ENCODE data around the gene ST3GAL2. TPM values are rescaled to one million over a fixed set of nuclear protein-coding genes. Genes with fewer than 3 reads are reported as not detected.

ST3GAL2 gene
- total and polyA plus RNA-seq, 2 of the 4 experiments (the other 2 are of a cell fraction): 17.4 to 17.7 TPM

GRCh38 chr16:70463235-70463634 is 24.3 kb upstream of the ST3GAL2 start:
- no peak for TF ChIP-seq ELK1 (IDR thresholded peaks at IDR 0.05; ENCODE audit: borderline replicate concordance, low read depth, low read length)
- TF ChIP-seq USF2 (IDR thresholded peaks at IDR 0.05; ENCODE audit: low read depth, low read length): no peak
- TF ChIP-seq NFE2L2 (IDR thresholded peaks at IDR 0.05; ENCODE audit: low read depth, low read length): no peak
- no peak for TF ChIP-seq CHD1 (IDR thresholded peaks at IDR 0.05; ENCODE audit: low read depth, low read length)
- TF ChIP-seq MAFK (IDR thresholded peaks at IDR 0.05; ENCODE audit: low read depth, low read length): no peak
- TF ChIP-seq CTCF (conservative IDR thresholded peaks at IDR 0.05; ENCODE audit: low read depth, low read length): no peak
- no peak for TF ChIP-seq BHLHE40 (IDR thresholded peaks at IDR 0.05; ENCODE audit: low read depth, low read length)
- no peak for TF ChIP-seq RCOR1 (IDR thresholded peaks at IDR 0.05; ENCODE audit: insufficient replicate concordance, low read length)
- TF ChIP-seq FOS (IDR thresholded peaks at IDR 0.05; ENCODE audit: low read depth, low read length): no peak
- no peak for TF ChIP-seq MXI1 (IDR thresholded peaks at IDR 0.05; ENCODE audit: borderline replicate concordance, low read depth, low read length)
- no peak for TF ChIP-seq POLR2A (IDR thresholded peaks at IDR 0.05; ENCODE audit: low read depth, low read length)
- no peak for TF ChIP-seq MAZ (IDR thresholded peaks at IDR 0.05; ENCODE audit: borderline replicate concordance, low read depth, low read length)
- TF ChIP-seq RFX5 (IDR thresholded peaks at IDR 0.05; ENCODE audit: low read depth, low read length): no peak
- TF ChIP-seq RAD21 (IDR thresholded peaks at IDR 0.05; ENCODE audit: low read length): no peak
- no peak for TF ChIP-seq SMC3 (IDR thresholded peaks at IDR 0.05; ENCODE audit: low read depth, low read length)
- no peak for TF ChIP-seq CEBPB (IDR thresholded peaks at IDR 0.05; ENCODE audit: low read depth, low read length)
- intact Hi-C loops (cut with micrococcal nuclease) (no loop called here), in situ Hi-C loops (cut with MboI; ENCODE audit: low sequenced_read_pairs) (no loop called here), dilution Hi-C loops (cut with HindIII; ENCODE audit: low sequenced_read_pairs, unreplicated experiment) (no loop called here)
- BruUV-seq (replicated peaks): no TSS peak
- CTCF ChIA-PET: no interaction called here
- no peak overlapping the region for H2BK20ac ChIP-seq (ENCODE audit: low read depth, low read length)
- H4K8ac ChIP-seq (ENCODE audit: low read depth in 2 of 2, low read length in 2 of 2): no peak overlapping the region
- no peak overlapping the region for H3K56ac ChIP-seq (ENCODE audit: extremely low read depth, insufficient read depth, low read length)
- ATAC-seq (ENCODE audit: low read depth): no peak
- H4K20me1 ChIP-seq (ENCODE audit: insufficient read depth, low read length): peaks cover 3% of the 10 kb centered on the region; the same call in 1 of the 2 replicates
- H3K4me2 ChIP-seq (ENCODE audit: low read depth, low read length): no peak overlapping the region
- no peaks in the 10 kb centered on the region for H3K27me3 ChIP-seq (ENCODE audit: control insufficient read depth, insufficient read depth, low read length)
- no peak for DNase-seq
- H3K9ac ChIP-seq (ENCODE audit: low read depth, low read length): no peak overlapping the region
- no peak overlapping the region for H3K4me3 ChIP-seq (ENCODE audit: insufficient read depth, low read depth, low read length)
- no peak overlapping the region for H3K23ac ChIP-seq (ENCODE audit: low read depth, low read length)
- H4K91ac ChIP-seq (ENCODE audit: insufficient read depth, low read depth, low read length): no peak overlapping the region
- H3K27ac ChIP-seq (ENCODE audit: insufficient read depth, low read length): no peak overlapping the region
- peaks cover 12% of the 10 kb centered on the region for H3K36me3 ChIP-seq (ENCODE audit: control insufficient read depth, insufficient read depth, low read length)
- H2AK5ac ChIP-seq (ENCODE audit: low read depth, low read length): no peak overlapping the region
- H3K79me1 ChIP-seq (ENCODE audit: low read depth in 1 of 2, low read length in 2 of 2): peaks cover 0 to 10% of the 10 kb centered on the region in 2 experiments; a peak in 1 of 4 replicates
- H2BK15ac ChIP-seq (ENCODE audit: low read depth, low read length): no peak overlapping the region
- H3K9me1 ChIP-seq (ENCODE audit: insufficient read depth, low read length): 0 out of 2 replicates have a peak, but pooled peaks cover 2% of the 10 kb centered on the region
- POLR2A ChIA-PET (ENCODE audit: unreplicated experiment): interaction anchor here (0.6 kb wide), 1 partner anchor 153 kb away, joined by 4 read pairs; no protein-coding TSS in a partner anchor
- peak overlapping the region; percentile 61 for H2AK9ac ChIP-seq (replicated peaks; ENCODE audit: low read depth, low read length, poor library complexity)
- no peak overlapping the region for H2BK120ac ChIP-seq (ENCODE audit: low read depth, low read length)
- peaks cover 8% of the 10 kb centered on the region for H3K4me1 ChIP-seq (ENCODE audit: control insufficient read depth, insufficient read depth, low read length)
- no peak overlapping the region for H3K14ac ChIP-seq (replicated peaks; ENCODE audit: low read depth, low read length)
- H4K5ac ChIP-seq (ENCODE audit: low read depth, low read length): no peak overlapping the region
- H3K9me3 ChIP-seq (ENCODE audit: control insufficient read depth, insufficient read depth, low read length): no peaks in the 10 kb centered on the region
- no peak overlapping the region for H3K18ac ChIP-seq (ENCODE audit: low read depth, low read length)
- no peak overlapping the region for H3K4ac ChIP-seq (ENCODE audit: low read depth, low read length)
- peak overlapping the region; percentile 41 for H2AFZ ChIP-seq (replicated peaks; ENCODE audit: low read length, poor library complexity)
- 86% methylated on average over 1 of the region's 2 CpGs; no CpG with 5 or more reads in 1 of the 2 experiments for WGBS, 2 experiments (ENCODE audit: extremely low coverage in 2 of 2, insufficient read length in 1 of 2)
- H2BK5ac ChIP-seq (ENCODE audit: low read depth, low read length, poor library complexity, severe bottlenecking): no peak overlapping the region

Data from IMR-90 (cell line).